Measurements from ENCODE around the gene LAMB3. TPM values are rescaled to one million over a fixed set of nuclear protein-coding genes. Genes with fewer than 3 reads are reported as not detected.

LAMB3 gene
- total and polyA plus RNA-seq, 3 donors from 2014 or later, result 1.6 to 2.0 (median 1.7) TPM

DNA sequence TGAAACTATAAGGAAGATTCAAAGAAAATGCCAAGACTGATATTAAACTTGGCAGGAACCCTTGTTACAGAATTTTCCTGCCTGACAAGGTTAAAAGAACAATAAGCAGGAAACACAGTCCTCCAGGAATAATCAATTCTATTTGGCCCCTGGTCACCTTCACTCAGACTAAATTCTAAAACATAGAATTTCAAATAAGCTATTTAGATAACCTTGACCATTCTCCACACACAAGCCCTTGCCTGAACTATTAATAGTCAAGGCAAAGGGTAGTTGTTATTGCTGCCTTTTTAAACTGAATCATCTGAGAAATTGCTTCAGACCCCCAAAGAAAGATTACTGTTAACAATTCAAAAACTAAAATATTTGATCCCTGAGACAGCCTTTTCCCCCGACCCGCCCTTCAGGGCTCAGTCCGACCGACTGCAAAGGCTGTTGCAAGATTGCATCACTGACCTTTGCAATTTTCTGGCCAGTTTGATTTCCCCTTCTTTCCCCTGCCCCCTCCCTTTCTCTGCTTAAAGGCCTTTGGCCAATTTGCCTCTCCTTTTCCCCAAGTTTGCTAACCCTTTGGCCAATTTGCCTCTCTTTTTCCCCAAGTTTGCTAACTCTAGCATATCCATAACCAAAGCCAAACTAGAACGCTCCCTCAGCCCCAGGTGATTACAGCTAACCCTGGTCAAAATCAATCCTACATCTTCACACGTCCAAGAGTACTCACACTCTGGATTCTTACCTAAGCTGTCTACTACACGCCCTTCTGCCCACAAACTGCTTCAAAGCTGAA lies 21.6 kb upstream of the LAMB3 start:
- no peaks in the 10 kb centered on the region for H3K9me3 ChIP-seq
- no peaks in the 10 kb centered on the region for H3K36me3 ChIP-seq (ENCODE audit: low read depth, missing control alignments)
- TF ChIP-seq POLR2A (IDR thresholded peaks at IDR 0.05), result no peak
- TF ChIP-seq, protein P1, sequence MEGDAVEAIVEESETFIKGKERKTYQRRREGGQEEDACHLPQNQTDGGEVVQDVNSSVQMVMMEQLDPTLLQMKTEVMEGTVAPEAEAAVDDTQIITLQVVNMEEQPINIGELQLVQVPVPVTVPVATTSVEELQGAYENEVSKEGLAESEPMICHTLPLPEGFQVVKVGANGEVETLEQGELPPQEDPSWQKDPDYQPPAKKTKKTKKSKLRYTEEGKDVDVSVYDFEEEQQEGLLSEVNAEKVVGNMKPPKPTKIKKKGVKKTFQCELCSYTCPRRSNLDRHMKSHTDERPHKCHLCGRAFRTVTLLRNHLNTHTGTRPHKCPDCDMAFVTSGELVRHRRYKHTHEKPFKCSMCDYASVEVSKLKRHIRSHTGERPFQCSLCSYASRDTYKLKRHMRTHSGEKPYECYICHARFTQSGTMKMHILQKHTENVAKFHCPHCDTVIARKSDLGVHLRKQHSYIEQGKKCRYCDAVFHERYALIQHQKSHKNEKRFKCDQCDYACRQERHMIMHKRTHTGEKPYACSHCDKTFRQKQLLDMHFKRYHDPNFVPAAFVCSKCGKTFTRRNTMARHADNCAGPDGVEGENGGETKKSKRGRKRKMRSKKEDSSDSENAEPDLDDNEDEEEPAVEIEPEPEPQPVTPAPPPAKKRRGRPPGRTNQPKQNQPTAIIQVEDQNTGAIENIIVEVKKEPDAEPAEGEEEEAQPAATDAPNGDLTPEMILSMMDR (IDR thresholded peaks at IDR 0.05), result no peak
- H3K4me3 ChIP-seq, result no peak overlapping the region
- no peaks in the 10 kb centered on the region for H3K27me3 ChIP-seq
- DNase-seq, result no peak
- H3K27ac ChIP-seq, result no peak overlapping the region
- 58 to 68% methylated on average over 7 of the region's 7 CpGs for WGBS, 2 donors
- H3K4me1 ChIP-seq, result peaks cover 14% of the 10 kb centered on the region
- intact Hi-C loops (cut with DNase I; ENCODE audit: low total_unique reads), result no loop called here

DNA sequence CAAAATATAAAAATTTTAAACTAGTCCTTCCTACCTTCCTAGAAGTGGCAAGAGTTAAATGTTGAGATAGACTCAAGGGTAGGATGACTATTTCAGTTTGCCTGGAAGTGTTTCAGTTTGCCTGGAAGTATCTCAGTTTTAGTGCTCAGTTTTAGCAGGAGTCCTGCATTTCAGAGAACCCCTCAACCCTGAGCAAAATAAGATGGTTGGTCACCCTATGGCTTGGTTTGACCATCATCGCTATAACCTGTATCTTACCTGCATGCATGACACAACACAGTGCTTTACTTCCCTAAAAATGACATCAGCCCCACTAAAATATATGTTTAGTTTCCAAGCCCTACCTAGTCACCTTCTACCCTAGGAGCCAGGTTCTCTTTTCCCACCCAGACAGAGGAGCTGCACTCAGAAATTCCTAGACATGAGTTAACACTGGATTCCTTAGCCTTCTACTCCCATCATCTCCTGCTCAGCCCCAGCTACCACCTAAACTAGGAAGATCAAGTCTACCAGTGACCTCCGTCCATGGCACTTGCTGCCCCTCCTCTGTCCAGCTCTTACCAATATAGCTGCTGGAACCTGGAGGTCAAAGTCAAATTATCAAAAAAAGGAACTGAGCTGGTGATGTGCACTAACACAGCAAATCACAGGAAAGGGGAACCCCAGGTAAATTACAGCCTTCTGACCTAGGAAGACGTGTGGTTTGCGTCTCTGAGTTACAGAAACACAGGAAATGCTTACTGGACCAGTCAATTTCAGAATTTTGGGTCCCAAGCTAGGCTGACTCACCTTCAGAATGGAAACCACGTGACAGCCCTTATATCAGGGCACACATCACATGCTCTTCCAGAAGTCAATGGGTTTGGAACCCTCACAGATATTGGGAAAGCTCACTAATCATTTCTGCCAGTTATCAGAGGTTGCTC lies 20.7 kb upstream of the LAMB3 start:
- Histone ChIP-seq H3K36me3 (ENCODE audit: low read depth, missing control alignments) (no peaks in the 10 kb centered on the region), H3K27me3 (no peaks in the 10 kb centered on the region), H3K27ac (no peak overlapping the region), H3K4me3 (no peak overlapping the region), H3K9me3 (no peaks in the 10 kb centered on the region), H3K4me1 (peaks cover 14% of the 10 kb centered on the region)
- intact Hi-C loops (cut with DNase I; ENCODE audit: low total_unique reads), result no loop called here
- TF ChIP-seq, protein P1 (IDR thresholded peaks at IDR 0.05), result no peak
- no peak for TF ChIP-seq POLR2A (IDR thresholded peaks at IDR 0.05)
- DNase-seq, result no peak
- WGBS, 2 donors, result 77 to 89% methylated on average over 5 of the region's 5 CpGs

DNA sequence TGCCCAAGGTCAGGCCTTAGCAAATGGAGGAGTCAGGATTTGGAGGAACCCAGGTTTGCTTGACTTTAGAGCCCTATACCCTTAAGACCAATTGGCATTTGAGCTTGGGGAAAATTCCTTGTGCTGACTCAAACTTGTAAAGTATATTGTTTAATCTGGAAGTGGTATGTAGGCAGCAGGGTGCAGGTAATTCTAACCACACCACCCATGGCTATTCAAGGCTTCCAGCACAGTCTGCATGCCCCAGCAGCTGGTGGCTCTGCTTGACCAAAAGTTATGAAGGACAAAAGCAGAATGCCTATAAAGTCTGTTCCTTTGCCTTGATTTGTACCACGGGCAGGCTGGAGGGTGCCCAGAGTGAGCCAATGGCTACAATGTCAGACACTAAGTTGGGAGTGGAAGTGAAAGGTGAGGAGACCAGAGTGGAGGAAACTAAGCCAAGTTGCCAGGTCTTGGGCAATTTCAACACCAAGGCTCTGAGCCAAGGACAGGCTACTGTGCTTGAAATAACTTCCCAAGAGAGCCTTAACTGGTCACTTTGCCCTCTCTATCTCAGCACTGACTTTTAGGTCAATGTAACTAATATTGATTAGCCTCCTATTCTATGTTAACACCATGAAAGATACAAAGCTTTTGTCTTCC lies 18.3 kb upstream of the LAMB3 start:
- no peak overlapping the region for H3K4me3 ChIP-seq
- no peak overlapping the region for H3K27ac ChIP-seq
- H3K36me3 ChIP-seq (ENCODE audit: low read depth, missing control alignments), result no peaks in the 10 kb centered on the region
- H3K4me1 ChIP-seq, result peaks cover 8% of the 10 kb centered on the region
- TF ChIP-seq, protein P1 (IDR thresholded peaks at IDR 0.05), result no peak
- TF ChIP-seq POLR2A (IDR thresholded peaks at IDR 0.05), result no peak
- WGBS, 2 donors, result 43 to 62% methylated on average over 1 of the region's 1 CpG
- intact Hi-C loops (cut with DNase I; ENCODE audit: low total_unique reads), result no loop called here
- H3K9me3 ChIP-seq, result no peaks in the 10 kb centered on the region
- H3K27me3 ChIP-seq, result no peaks in the 10 kb centered on the region
- DNase-seq, result no peak

DNA sequence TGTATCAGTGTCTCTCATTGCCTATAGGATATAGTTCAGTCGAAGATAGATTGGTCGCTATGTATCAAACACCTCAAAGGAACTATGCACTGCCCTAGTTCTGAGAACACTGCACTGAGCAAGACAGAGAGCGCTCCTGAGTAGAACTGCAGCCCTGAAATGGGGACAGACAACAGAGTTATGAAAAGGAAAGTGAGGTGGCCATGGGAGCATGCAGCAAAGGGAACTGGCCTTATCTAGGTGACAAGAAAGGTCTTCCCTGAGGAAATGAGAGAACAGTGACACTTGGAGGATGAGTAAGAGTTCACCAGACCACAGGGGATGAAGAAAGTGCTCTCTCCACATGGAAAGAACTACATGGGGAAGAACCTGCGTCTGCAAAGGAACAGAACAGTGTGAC lies 15.5 kb upstream of the LAMB3 start:
- intact Hi-C loops (cut with DNase I; ENCODE audit: low total_unique reads), result no loop called here
- H3K27me3 ChIP-seq, result no peaks in the 10 kb centered on the region
- no peak overlapping the region for H3K27ac ChIP-seq
- H3K9me3 ChIP-seq, result no peaks in the 10 kb centered on the region
- DNase-seq, result no peak
- no peaks in the 10 kb centered on the region for H3K4me1 ChIP-seq
- WGBS, 2 donors, result 81 to 82% methylated on average over 4 of the region's 4 CpGs
- no peak overlapping the region for H3K4me3 ChIP-seq
- TF ChIP-seq, protein P1 (IDR thresholded peaks at IDR 0.05), result no peak
- TF ChIP-seq POLR2A (IDR thresholded peaks at IDR 0.05), result no peak
- H3K36me3 ChIP-seq (ENCODE audit: low read depth, missing control alignments), result no peaks in the 10 kb centered on the region

Data from testis (tissue), 3 donors.